Neural crest cell (in vitro differentiated cells): Measurements from ENCODE around the gene ADGRG7. TPM values are rescaled to one million over a fixed set of nuclear protein-coding genes. Genes with fewer than 3 reads are reported as not detected.

Experiments used
- DNase-seq: peaks from one replicate; pipeline ENCODE4 v3.0.0; 2021; ENCODE audit warnings: low read depth, mixed read lengths, low spot score
- H3K27ac Mint-ChIP-seq: one replicate; pipeline ENCODE4 v1.8.0; 2021; ENCODE audit warnings: mild to moderate bottlenecking, mixed read lengths; ENCODE audit not compliant: unreplicated experiment
- H3K27me3 Mint-ChIP-seq: 2 replicates; pipeline ENCODE4 v1.8.0; 2021; ENCODE audit warnings: low read depth, mild to moderate bottlenecking, mixed read lengths
- H3K36me3 Mint-ChIP-seq: 2 replicates; pipeline ENCODE4 v1.8.0; 2021; ENCODE audit warnings: low read depth, mild to moderate bottlenecking, mixed read lengths
- H3K4me1 Mint-ChIP-seq: 2 replicates; pipeline ENCODE4 v1.8.0; 2021; ENCODE audit warnings: mixed read lengths
- H3K4me3 Mint-ChIP-seq: one replicate; pipeline ENCODE4 v1.8.0; 2021; ENCODE audit warnings: mild to moderate bottlenecking, mixed read lengths
- H3K9me3 Mint-ChIP-seq: 2 replicates; pipeline ENCODE4 v1.8.0; 2021; ENCODE audit warnings: mixed read lengths
- total RNA-seq: library from RNA; stranded (reverse); gene quantifications from 2 replicates; pipeline ENCODE4 v1.2.1, GENCODE V29; 2021
- TF ChIP-seq, protein P1 (sequence below): fragments of 200-600 bp; sonication (generic); conservative IDR thresholded peaks from 2 replicates; pipeline ENCODE4 v1.5.0; 2021; ENCODE audit warnings: antibody characterized with exemption, mild to moderate bottlenecking

The ADGRG7 gene
- total RNA-seq, 1 donor from 2014 or later = not detected

GRCh38 chr3:100588251-100588650, 21.1 kb upstream of the ADGRG7 start:
- H3K27me3 Mint-ChIP-seq = no peaks in the 10 kb centered on the region
- TF ChIP-seq, protein P1, sequence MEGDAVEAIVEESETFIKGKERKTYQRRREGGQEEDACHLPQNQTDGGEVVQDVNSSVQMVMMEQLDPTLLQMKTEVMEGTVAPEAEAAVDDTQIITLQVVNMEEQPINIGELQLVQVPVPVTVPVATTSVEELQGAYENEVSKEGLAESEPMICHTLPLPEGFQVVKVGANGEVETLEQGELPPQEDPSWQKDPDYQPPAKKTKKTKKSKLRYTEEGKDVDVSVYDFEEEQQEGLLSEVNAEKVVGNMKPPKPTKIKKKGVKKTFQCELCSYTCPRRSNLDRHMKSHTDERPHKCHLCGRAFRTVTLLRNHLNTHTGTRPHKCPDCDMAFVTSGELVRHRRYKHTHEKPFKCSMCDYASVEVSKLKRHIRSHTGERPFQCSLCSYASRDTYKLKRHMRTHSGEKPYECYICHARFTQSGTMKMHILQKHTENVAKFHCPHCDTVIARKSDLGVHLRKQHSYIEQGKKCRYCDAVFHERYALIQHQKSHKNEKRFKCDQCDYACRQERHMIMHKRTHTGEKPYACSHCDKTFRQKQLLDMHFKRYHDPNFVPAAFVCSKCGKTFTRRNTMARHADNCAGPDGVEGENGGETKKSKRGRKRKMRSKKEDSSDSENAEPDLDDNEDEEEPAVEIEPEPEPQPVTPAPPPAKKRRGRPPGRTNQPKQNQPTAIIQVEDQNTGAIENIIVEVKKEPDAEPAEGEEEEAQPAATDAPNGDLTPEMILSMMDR = no peak
- H3K36me3 Mint-ChIP-seq = peaks cover 8% of the 10 kb centered on the region
- peaks cover 5% of the 10 kb centered on the region for H3K4me1 Mint-ChIP-seq
- H3K9me3 Mint-ChIP-seq = peaks cover 9% of the 10 kb centered on the region
- no peak overlapping the region for H3K27ac Mint-ChIP-seq
- no peak for DNase-seq
- no peak overlapping the region for H3K4me3 Mint-ChIP-seq

GRCh38 chr3:100590114-100590839, 19.1 kb upstream of the ADGRG7 start:
- DNase-seq = peak; percentile 67
- TF ChIP-seq, protein P1 = peak; percentile 92

GRCh38 chr3:100590840-100591147, 18.6 kb upstream of the ADGRG7 start:
- Mint-ChIP-seq H3K27me3 (peaks cover 3% of the 10 kb centered on the region), H3K4me1 (peaks cover 5% of the 10 kb centered on the region), H3K4me3 (no peak overlapping the region), H3K27ac (no peak overlapping the region), H3K9me3 (peaks cover 4% of the 10 kb centered on the region), H3K36me3 (peaks cover 5% of the 10 kb centered on the region)
- TF ChIP-seq, protein P1 = no peak
- DNase-seq = no peak

More at GRCh38 chr3:100590114-100590839, 19.1 kb upstream of the ADGRG7 start:
- H3K9me3 Mint-ChIP-seq = peaks cover 4% of the 10 kb centered on the region
- H3K27me3 Mint-ChIP-seq = no peaks in the 10 kb centered on the region
- peaks cover 5% of the 10 kb centered on the region for H3K36me3 Mint-ChIP-seq
- H3K4me3 Mint-ChIP-seq = peak overlapping the region; percentile 24
- no peak overlapping the region for H3K27ac Mint-ChIP-seq
- peaks cover 5% of the 10 kb centered on the region for H3K4me1 Mint-ChIP-seq

DNA sequence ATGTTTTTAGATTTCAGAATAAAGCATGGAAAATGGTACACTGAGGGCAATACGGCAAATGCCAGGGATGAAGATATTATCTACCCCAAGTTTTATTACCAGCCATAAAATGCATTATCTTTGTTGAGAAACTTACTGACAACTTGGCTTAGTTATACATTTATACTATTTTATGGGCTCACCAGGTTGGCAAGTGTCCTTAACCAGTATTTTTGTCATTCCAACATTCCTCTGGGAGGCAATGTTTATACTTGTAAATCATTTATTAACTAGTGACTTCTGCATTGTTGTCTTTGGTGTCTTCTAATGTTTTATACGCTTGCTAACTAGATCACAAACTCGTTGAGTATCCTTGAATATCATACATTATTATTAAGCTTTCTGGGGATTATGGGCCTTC, 18.0 kb upstream of the ADGRG7 start:
- TF ChIP-seq, protein P1 = no peak
- no peak overlapping the region for H3K27ac Mint-ChIP-seq
- DNase-seq = no peak

DNA sequence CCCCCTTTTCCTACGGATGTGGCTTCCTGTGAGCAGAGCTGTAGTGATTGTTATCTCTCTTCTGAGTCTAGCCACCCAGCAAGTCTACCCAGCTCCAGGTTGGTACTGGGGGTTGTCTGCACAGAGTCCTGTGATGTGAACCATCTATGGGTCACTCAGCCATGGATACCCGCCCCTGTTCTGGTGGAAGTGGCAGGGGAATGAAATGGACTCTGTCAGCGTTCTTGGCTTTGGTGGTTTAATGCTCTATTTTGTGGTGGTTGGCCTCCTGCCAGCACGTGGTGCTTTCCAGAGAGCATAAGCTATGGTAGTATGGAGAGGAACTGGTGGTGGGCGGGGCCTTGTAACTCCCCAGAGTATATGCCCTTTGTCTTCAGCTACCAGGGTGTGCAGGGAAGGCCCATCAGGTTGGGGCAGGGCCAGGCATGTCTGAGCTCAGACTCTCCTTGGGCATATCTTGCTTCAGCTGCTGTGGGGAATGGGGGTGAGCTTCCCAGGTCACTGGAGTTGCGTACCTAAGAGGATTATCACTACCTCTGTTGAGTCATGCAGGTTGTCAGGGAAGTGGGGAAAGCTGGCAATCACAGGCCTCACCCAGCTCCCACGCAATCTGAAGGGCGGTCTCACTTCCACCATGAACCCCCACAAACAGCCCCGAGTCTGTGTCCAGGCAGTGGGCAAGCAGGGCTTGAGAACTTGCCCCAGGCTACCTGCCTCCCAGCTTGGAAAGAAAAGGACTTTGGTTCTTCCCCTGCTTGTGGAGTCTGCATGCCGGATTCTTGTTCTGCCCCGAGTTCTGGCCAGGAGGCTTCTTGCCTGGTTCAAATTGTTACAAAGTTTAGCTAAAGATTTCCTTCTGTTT, 9.0 kb upstream of the ADGRG7 start:
- Mint-ChIP-seq H3K4me3 (no peak overlapping the region), H3K27me3 (peaks cover 8% of the 10 kb centered on the region)

More for the DNA sequence above, 18.0 kb upstream of the ADGRG7 start:
- Mint-ChIP-seq H3K4me1 (peaks cover 5% of the 10 kb centered on the region), H3K36me3 (peaks cover 1% of the 10 kb centered on the region), H3K27me3 (peaks cover 5% of the 10 kb centered on the region), H3K9me3 (peaks cover 2% of the 10 kb centered on the region), H3K4me3 (no peak overlapping the region)

More for the DNA sequence above, 9.0 kb upstream of the ADGRG7 start:
- Mint-ChIP-seq H3K27ac (no peak overlapping the region), H3K4me1 (no peaks in the 10 kb centered on the region), H3K36me3 (no peaks in the 10 kb centered on the region), H3K9me3 (no peaks in the 10 kb centered on the region)
- no peak for DNase-seq
- TF ChIP-seq, protein P1 = no peak
